PC-3 (cell line): ENCODE measurements around the gene BCORL1.

Experiments
- CTCF ChIP-seq: fragments of 300-600 bp; sonication (generic); conservative IDR thresholded peaks from 2 replicates; pipeline ENCODE4 v1.5.1; 2017; ENCODE audit warnings: antibody characterized with exemption, low read depth, mild to moderate bottlenecking, low read length
- EZH2 ChIP-seq: fragments of 300-600 bp; sonication (generic); IDR thresholded peaks from one replicate; pipeline ENCODE4 v1.6.1; 2017; ENCODE audit warnings: antibody characterized with exemption, mild to moderate bottlenecking, low read length; ENCODE audit not compliant: unreplicated experiment

GRCh38 chrX:130106071-130106470, 123.6 kb downstream of the BCORL1 start:
- TF ChIP-seq CTCF (no peak), EZH2 (no peak)
